Cardiac muscle cell (in vitro differentiated cells and primary cell): ENCODE data around the gene CAPN10. TPM values are rescaled to one million over a fixed set of nuclear protein-coding genes. Genes with fewer than 3 reads are reported as not detected.

Experiments used
- DNase-seq, 2 donors: peaks; one replicate each; pipeline versions ENCODE4 v3.0.0 to v3.0.0-alpha.2; 2010 to 2017; ENCODE audit warnings: low read depth in 1 of 2, low spot score in 1 of 2
- H3K27ac ChIP-seq: fragments of 200-600 bp; sonication (generic); 2 replicates; pipeline ENCODE4 v1.5.1; 2016
- H3K27me3 ChIP-seq: fragments of 200-600 bp; sonication (generic); 2 replicates; pipeline ENCODE4 v1.6.0; 2016; ENCODE audit warnings: control low read depth
- H3K36me3 ChIP-seq: fragments of 200-600 bp; sonication (generic); 2 replicates; pipeline ENCODE4 v1.5.1; 2016; ENCODE audit warnings: control low read depth
- H3K4me1 ChIP-seq: fragments of 200-600 bp; sonication (generic); 2 replicates; pipeline ENCODE4 v1.8.1; 2017; ENCODE audit warnings: low read depth, mild to moderate bottlenecking, mixed run types
- H3K4me3 ChIP-seq: fragments of 200-600 bp; sonication (generic); 2 replicates; pipeline ENCODE4 v1.5.1; 2016; ENCODE audit warnings: mild to moderate bottlenecking
- H3K9me3 ChIP-seq: fragments of 200-600 bp; sonication (generic); 2 replicates; pipeline ENCODE4 v1.5.1; 2017; ENCODE audit warnings: low read depth, mild to moderate bottlenecking, control low read depth
- polyA plus RNA-seq: library from polyadenylated mRNA; unstranded; fragments of >200 nt; fragmentation: Nextera tagmentation; extraction: Ambion mirVana; gene quantifications from 2 replicates; pipeline ENCODE4 v1.2.1, GENCODE V29; 2016
- total RNA-seq: library from RNA; depleted of rRNA; stranded (reverse); fragments of >200 nt; gene quantifications from 2 replicates; pipeline ENCODE4 v1.2.3, GENCODE V29; 2016
- TF ChIP-seq, protein P1 (sequence below): IDR thresholded peaks from 2 replicates; pipeline ENCODE4 v1.5.1; 2012; ENCODE audit warnings: low read depth, mild to moderate bottlenecking, low read length

CAPN10 gene
- total and polyA plus RNA-seq, 2 experiments from 2014 or later, result 60.8 to 62.8 TPM

DNA sequence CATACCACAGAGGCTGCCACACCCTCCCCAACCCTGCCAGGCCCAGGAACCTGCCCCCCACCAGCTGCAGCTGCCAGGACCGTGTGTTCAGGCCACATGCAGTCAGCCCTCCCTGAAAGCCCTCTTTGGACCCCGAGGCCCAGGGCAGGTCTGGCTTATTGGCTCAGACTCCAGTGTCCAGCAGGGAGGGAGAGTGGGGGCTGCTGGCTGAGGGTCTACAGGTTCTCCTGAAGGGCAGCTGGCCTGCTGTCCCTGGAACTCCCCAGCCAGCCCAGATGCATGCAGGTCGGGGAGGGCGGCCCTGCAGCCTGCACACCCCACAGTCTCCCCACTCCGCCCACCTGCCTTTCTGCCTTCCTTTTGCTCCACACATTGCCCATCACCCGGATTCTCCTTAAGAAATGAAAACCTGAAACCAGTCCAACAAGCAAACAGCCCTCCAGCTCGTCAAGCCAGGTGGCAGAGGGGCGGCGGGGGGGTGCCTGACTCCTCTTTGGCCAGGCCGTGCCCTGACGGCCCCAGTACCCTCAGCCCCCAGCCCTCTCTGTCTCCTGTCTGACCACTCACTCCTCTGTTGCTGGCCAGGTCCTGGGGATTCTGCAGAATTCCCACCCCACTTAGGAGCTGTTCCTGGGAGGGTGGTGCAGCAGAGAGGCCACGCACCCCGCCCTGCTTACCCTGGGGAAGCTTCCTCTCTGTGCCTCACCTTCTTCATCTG, 56.7 kb downstream of the CAPN10 start:
- Histone ChIP-seq H3K4me3 (no peak overlapping the region), H3K27ac (no peak overlapping the region), H3K4me1 (no peaks in the 10 kb centered on the region), H3K9me3 (no peaks in the 10 kb centered on the region), H3K36me3 (no peaks in the 10 kb centered on the region), H3K27me3 (no peaks in the 10 kb centered on the region)
- no peak for DNase-seq
- TF ChIP-seq, protein P1, sequence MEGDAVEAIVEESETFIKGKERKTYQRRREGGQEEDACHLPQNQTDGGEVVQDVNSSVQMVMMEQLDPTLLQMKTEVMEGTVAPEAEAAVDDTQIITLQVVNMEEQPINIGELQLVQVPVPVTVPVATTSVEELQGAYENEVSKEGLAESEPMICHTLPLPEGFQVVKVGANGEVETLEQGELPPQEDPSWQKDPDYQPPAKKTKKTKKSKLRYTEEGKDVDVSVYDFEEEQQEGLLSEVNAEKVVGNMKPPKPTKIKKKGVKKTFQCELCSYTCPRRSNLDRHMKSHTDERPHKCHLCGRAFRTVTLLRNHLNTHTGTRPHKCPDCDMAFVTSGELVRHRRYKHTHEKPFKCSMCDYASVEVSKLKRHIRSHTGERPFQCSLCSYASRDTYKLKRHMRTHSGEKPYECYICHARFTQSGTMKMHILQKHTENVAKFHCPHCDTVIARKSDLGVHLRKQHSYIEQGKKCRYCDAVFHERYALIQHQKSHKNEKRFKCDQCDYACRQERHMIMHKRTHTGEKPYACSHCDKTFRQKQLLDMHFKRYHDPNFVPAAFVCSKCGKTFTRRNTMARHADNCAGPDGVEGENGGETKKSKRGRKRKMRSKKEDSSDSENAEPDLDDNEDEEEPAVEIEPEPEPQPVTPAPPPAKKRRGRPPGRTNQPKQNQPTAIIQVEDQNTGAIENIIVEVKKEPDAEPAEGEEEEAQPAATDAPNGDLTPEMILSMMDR, result no peak

DNA sequence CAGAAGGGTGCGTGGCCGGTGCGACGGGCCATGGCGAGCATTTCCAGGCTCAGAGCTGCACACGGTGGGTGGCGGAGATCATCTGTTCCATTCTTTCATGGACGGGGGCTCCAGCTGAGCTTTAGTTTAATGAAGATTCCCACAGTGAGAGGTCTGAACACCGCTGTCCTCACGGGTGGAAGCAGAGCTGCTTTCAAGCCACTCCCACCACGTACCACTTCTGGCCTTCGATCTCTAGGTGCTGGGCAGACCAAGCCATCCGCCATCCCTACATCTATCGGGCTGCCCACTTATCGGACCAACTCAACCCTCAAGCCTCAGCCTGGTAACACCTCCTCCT, 57.2 kb downstream of the CAPN10 start:
- H3K27ac ChIP-seq, result no peak overlapping the region
- TF ChIP-seq, protein P1, result no peak
- DNase-seq, result no peak
- no peaks in the 10 kb centered on the region for H3K27me3 ChIP-seq
- H3K9me3 ChIP-seq, result no peaks in the 10 kb centered on the region
- no peaks in the 10 kb centered on the region for H3K36me3 ChIP-seq
- no peak overlapping the region for H3K4me3 ChIP-seq
- no peaks in the 10 kb centered on the region for H3K4me1 ChIP-seq

DNA sequence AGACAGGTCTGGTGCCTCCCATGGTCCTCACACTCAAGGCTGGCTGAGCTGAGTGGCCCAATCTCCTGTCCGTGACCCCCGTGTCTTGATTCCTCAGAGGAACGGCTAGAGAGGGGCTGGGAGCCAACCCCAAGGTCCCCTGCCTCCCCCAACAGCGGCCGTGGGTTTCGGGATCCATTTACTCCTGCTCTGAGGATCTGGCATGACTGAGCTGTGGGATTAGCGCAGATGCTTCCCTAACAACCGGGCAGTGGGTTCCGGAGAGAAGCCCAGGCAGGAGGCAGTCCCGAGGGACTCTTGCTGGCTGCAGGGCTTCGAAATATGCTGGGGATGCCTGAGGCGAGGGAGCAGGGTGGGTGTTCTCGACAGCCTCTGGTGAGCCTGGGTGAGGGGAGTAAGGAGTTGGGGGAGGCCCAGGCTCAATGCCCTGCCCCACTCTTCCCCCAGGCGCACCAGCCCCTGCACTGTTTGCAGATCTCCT, 57.7 kb downstream of the CAPN10 start:
- no peaks in the 10 kb centered on the region for H3K9me3 ChIP-seq
- no peak for DNase-seq
- H3K4me3 ChIP-seq, result no peak overlapping the region
- H3K36me3 ChIP-seq, result no peaks in the 10 kb centered on the region
- no peaks in the 10 kb centered on the region for H3K4me1 ChIP-seq
- no peak overlapping the region for H3K27ac ChIP-seq
- H3K27me3 ChIP-seq, result no peaks in the 10 kb centered on the region
- TF ChIP-seq, protein P1, result no peak

DNA sequence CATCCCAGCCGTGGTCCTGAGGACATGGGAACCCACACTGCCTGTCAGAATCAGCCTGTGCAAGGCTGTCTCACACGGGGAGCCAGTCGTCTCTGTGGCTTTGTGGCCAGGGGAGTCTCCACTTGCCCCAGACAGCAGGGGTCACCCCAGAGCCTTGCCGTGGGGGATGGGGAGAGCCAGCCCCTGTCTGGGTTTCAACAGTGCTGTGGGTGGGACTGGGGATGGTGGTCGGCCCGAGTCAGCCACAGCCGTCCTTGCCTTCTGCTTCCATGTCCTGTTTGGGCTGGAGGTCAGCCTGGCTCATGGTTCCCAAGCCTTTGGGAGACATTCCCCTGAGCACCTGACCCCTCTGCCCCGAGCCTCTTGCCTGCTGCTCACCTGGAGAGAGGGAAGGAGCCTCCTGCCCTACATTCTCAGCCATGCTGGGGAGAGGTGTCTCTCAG, 58.3 kb downstream of the CAPN10 start:
- Histone ChIP-seq H3K4me1 (no peaks in the 10 kb centered on the region), H3K4me3 (no peak overlapping the region), H3K27ac (no peak overlapping the region), H3K27me3 (no peaks in the 10 kb centered on the region), H3K9me3 (no peaks in the 10 kb centered on the region), H3K36me3 (no peaks in the 10 kb centered on the region)
- TF ChIP-seq, protein P1, result no peak
- DNase-seq, result no peak

DNA sequence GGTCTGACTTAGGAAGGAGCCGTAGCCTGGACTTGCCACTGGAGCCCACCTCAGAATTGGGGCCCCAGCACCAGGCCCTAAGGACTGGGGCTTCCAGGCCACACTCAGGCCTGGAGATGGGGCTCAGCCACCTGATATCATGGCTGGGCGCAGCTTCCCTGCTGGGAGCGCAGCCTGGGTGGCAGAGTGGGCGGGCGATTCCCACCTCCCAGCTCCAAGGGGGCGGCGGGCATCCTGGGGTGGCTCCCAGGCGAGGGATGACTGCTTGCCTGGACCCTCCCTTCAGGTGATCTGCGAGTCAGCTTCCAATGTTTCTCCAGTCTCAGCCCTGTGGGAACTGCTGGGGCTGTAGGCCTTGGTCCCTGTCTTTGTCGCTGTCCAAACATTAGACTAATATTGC, 58.8 kb downstream of the CAPN10 start:
- H3K27ac ChIP-seq, result no peak overlapping the region
- TF ChIP-seq, protein P1, result no peak
- H3K4me3 ChIP-seq, result no peak overlapping the region
- H3K9me3 ChIP-seq, result no peaks in the 10 kb centered on the region
- H3K36me3 ChIP-seq, result no peaks in the 10 kb centered on the region
- no peaks in the 10 kb centered on the region for H3K27me3 ChIP-seq
- no peak for DNase-seq
- no peaks in the 10 kb centered on the region for H3K4me1 ChIP-seq
